SW480 (cell line): ENCODE results near the gene SH2B2.
A peak's percentile ranks its signal among the peaks of the same experiment; 100 is the strongest.

Experiments used
- DNase-seq: peaks from one replicate; pipeline ENCODE4 v3.0.0-alpha.2; 2016; ENCODE audit warnings: low spot score

SH2B2 gene

DNA sequence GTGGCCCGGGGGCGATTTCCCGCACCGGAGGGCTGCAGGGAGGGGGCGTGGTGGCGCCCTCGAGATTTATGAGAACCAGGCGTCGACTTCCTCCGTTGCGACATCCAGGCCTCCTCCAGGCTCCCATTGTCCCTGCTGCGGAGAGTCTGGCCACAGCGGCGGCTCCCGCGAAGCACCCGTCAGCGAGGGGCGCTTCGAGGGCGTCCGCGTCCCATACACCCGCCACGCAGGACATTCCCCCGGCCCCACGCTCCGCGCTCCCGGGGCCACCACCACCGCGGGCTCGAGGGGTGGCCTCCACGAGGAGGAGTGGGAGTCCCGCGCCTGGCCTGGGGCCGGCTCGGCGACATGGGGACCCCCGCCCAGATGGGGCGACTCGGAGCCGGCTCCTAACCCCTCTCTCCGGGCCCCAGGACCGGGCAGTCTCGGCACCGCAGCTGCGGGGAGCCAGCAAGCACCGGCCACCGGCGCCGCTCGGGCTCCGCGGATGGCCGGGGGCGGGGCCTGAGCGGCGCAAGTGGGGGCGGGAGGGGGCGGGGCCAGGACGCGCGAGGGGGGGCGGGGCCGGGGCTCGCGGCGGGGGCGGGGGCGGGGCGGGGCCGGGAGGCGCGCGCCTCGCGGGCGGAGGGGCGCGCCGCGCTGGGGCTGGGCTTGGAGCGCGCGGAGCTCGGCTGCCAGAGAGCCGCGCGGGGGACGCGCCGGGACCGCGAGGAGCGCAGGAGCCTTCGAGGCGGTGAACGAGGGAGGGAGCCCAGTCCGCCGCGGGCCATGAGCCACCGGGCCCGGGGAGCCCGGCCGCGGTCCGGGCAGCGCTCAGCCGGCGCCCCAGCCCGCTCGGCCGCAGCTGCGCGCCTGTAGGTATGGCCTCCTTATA, at the start of gene SH2B2:
Gene SH2B2 (plus strand): TSS at position 632 of the 874 bp plus-strand sequence. CDS start 13,683 bp downstream, outside the sequence.
- DNase-seq, result peak; percentile 74

DNA sequence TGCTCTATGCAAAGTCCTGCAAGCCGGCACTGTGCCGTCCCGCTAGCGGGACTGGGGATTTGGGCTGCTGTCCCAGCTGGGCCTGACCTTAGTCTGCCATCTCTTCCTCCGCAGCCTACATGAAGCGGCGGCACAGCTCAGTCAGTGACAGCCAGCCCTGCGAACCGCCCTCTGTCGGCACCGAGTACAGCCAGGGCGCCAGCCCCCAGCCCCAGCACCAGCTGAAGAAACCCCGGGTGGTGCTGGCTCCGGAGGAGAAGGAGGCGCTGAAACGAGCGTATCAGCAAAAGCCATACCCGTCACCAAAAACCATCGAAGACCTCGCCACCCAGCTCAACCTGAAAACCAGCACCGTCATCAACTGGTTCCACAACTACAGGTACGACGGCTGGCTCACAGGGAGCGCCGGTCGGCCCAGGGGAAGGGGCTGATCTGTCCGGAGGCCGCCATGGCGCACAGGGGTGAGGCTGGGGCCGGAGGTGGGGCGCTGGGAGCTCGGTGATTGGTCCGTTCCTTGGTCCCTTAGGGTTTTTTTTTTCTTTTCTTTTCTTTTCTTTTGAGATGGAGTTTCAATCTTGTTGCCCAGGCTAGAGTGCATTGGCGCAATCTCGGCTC, 47.4 kb upstream of the SH2B2 start:
- no peak for DNase-seq

DNA sequence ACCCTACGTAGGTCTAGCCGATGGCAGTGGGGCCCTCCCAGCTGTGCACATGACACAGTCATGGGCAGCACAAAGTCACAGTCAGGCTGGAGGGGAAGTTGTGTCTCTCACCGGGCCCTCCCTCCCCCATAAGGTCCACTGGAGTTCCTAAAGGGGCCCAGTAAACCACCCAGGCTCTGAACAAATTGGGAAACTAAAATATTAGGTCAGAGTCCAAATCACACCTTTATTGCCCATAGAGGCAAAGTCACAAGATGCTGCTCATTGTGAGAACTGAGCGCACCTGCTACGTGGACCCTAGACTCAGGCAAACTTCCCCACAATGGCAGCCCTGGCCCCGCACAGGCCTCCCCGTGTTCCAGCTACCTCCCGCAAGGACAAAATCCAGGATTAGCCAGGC, 45.2 kb upstream of the SH2B2 start:
- no peak for DNase-seq

DNA sequence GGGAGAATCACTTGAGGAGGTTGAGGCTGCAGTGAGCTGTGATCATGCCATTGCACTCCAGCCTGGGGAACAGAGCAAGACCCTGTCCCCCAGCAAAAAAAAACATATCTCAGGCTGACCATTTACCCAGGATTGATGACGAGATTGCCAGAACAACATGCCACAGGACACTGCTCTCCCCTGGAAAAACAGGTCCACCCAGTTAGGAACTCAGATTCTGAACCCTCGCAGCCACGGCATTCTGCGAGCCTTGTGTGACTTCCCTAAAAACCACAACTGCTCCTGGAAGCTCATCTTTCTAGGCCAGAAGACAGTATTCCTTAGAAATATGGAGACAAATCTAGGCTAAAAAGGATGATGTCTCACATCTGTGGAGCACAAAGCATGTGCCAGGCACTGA, 42.1 kb upstream of the SH2B2 start:
- DNase-seq, result no peak

DNA sequence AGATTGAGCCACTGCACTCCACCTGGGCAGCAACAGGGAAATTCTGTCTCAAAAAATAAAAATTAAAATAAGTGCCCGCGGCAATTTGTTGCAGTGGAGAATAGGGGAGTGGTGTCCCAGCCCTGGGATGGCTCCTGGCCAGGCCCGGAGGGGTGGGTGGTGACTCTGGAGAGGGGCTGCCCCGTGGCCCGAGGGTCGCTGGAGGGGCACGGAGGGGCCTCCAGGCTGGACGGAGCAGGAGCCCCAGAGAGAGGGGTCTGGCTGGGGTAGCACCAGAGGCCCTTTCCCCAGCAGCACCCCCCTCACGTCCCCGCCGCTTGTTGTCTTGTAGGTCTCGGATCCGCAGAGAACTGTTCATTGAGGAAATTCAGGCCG, 38.6 kb upstream of the SH2B2 start:
- DNase-seq, result no peak

DNA sequence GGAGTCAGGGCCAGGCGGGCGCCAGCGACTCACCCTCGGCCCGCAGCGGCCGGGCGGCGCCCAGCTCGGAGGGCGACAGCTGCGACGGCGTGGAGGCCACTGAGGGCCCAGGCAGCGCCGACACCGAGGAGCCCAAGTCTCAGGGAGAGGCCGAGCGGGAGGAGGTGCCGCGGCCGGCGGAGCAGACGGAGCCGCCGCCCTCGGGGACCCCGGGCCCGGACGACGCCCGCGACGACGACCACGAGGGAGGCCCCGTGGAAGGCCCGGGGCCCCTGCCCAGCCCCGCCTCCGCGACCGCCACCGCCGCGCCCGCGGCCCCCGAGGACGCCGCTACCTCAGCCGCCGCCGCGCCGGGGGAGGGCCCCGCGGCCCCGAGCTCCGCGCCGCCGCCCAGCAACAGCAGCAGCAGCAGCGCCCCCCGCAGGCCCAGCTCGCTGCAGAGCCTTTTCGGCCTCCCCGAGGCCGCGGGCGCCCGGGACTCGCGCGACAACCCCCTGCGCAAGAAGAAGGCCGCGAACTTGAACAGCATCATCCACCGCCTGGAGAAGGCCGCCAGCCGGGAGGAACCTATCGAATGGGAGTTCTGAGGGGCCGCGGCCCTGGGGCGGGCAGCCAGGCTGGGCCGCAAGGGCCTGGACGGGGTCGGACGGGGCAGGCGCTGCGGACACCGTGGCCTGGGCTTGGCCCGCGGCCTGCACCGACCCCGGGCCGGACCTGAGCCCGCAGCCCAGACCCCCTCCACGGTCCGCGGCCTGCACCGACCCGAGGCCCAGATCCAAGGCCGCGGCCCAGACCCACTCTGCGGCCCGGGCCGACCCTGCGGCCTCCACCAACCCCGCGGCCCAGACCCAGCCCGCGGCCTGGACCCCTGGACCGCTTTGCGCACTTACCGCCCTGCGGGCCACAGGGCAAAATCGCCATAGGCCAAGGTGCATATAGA, 37.9 kb upstream of the SH2B2 start:
- no peak for DNase-seq

DNA sequence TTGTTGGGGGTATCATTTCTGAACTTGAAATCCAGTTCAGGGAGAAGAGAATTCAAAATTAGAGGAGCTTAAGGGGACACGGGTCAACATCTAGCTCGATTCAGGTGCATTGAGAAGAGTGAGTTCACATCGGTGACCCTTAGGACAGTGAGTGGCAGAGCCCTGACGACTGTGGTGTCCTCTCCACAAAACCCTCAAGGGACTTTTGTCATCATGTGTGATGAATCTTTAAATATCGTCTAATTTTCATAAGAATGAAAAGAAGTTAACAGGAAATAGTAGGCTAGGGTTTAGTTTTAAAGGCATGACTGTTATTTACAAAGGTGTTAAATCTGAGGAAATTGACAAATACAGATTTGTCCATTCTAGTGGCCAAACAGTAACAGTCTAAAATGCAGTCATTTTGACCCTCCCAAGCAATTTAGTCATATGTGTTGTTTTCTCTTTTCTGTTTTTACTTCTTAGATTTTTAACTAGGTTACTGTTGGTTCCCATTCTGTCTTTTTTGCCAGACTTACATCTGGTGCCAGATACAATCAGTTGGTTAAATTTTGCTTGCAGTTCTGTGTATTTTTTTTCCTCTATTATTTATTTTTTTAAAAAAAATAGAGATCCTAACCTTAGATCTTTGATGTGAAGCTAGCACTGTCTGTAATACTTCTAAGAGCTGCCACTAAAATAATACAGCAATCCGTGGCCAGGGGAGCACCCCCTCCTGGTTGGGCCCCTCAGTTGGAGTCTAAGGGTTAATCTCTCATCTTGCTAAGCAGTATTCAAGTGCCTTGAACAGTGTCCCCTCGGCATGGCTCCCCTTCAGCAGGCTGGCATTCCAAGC, 34.9 kb upstream of the SH2B2 start:
- DNase-seq, result no peak

DNA sequence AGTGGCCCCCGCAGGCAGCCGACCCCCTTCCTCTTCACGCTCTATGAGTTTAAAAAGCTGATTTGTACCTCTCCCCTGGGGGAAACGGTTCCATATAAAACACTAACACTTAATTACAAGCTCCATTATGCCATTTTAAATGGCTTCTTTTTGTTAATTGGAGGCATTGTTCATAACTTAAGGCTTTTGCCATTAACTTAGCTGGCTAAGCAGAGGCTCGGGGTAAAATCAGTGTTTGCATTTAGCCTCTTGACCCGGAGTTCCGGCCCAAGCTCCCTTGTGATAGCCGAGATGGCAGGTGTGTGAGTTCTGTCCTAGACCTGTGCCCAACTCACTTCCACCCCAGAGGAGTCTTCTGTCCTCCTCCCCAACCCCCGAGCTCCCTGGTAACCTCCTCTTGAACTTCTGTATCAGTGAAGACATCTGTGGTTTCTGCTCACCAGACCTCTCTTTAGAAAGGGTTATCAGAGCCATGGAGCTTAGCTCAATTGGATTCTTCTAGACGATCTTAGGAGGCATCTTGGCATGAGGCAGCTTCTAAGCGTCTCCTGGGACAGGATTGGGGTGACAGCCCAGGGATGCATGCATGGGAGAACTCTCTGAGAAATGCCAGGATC, 34.2 kb upstream of the SH2B2 start:
- no peak for DNase-seq

DNA sequence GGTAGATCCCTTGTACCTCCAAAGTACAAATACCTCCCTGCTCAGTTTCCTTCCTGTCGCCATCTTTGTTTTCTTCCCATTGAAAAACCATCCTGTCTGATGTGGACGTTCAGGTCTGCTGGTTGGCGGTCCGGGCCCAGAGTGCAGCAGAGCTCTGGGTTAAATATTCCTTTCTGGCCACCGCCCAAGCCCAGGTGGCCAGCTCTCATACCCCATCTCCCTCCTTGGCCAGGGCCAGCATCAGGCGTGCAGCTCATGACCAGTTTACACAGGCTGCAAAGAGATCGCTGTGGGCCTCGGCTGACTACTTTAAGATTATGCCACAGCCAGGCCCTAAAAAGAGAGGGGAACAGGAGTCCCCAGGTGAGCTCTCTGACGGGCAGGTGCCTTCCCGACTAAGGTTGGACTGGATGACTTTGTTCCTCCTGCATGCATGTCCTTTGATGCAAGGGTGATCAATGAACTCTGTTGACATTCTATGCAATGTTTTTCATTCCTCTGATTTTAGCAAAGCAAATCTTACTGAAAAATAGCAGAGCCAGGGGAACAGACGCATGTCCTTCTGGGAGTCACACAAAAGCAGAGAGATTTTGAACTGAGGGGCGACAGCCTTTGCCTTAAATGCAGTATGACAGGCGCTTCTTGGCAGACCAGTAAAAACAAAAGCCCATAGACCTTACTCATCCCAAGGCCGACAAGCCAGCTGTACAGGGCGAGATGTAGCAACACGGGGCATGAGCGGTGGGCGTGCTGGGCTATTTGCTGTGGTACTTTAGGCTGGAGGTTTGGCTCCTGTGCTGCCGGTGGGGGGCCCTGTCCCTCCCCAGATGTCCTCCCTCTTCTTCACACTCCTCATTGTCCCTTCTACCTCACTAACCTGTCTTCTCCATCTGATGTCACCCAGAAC, 33.3 kb upstream of the SH2B2 start:
- no peak for DNase-seq

DNA sequence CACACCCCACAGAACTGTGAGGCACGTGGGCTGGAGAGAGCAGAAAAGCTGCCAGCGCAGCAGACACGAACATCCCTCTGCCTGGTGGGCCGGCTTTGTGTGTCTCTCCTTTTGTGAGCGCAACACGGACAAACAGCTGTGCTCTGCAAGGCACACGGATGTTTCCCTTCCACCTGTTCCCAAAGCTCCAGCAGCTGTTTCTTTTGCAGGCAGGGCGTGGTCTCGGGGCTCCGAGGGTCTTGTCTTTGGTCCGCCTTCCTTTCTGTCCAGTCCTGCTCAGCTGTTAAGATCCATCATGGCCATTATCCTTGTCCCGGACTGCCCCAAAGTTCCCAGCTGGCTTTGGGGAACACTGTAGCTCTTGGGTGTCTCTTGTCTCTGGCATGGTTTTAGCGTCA, 32.7 kb upstream of the SH2B2 start:
- no peak for DNase-seq

DNA sequence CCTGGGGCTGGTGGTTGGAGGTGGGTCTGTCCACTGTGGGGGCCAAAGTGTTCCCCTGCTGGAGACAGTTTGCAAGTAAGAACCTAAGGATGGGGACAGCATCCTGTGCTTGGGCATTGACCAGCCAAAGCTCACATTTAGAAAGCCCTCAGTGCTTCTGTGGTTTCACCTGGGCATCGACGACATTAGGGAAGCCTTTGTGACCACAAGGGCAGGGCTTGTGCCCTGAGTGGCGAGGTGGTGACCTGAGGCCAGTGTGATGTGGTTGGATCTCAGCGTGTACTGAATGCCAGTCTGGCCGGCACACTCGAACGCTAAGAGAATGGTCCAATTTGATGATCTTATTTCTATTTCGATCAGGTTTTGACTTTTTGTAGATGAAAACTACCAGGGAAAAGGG, 32.1 kb upstream of the SH2B2 start:
- DNase-seq, result peak; percentile 57

DNA sequence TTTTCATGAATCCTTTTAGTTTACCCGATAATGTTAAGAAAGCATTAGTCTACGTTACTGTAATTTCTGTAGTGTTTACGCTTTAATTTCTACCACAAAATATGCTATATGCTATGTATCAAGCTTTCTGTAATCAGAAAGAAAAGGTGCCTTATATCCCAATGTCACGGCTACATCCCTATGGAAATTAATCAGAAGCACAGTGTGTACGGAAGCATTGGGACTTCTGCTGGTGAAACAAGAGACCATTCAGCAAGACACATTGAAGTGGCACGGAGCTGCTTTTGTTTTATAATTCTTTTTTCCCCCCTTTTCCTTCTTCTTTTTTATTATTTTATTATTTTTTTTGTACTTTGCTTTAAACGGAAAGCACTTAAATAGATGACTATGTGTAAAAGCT, 31.2 kb upstream of the SH2B2 start:
- DNase-seq, result no peak

DNA sequence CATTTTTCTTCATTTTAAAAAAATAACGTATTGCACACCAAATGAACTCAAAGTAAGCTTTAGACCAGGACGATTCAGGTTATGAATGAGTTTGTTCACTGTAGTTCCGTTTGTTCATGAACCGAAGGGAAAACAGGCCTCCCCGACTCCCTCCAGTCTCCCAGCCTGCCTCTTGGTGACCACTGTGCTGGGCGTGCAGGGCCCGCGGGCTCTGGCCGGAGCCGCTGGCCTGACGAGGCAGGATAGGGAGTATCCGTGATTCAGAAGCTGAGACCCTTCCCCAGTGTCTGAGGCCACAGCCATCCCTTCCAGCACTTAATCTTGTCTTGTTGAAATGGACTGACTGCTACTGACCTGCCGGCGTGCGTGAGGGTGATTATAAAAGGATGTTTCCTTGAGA, 30.8 kb upstream of the SH2B2 start:
- no peak for DNase-seq

DNA sequence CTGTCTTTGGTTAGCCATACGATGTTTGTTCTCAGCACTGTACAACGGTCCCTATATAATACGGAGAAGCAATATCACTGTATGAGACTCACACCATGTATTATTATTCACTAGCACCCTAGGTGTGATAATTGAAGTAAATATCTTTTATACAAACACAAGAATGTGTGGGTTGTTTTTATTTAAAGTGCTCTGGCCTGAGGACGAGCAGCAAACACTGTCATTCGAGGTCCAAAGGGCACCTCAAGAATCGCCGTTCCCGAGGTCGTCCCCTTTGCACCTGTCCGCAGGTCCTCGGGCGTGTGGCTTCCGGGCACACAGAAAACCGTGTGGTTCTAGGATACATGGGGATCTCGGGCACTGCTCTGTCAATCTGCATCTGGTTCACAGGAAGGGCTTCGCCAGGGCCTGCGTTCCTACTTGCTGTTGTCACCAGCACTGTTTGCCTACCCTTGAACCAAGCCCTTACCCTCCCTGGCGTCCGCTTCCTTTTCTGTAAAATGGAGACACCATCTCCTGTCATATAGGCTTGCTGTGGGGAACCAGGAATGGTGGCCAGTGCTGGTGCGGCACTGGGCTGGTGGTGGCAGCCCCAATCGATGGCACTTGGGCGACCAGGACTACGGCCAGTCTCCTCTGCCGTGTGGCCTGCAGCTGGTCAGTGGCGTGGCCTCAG, 28.5 kb upstream of the SH2B2 start:
- DNase-seq, result no peak

DNA sequence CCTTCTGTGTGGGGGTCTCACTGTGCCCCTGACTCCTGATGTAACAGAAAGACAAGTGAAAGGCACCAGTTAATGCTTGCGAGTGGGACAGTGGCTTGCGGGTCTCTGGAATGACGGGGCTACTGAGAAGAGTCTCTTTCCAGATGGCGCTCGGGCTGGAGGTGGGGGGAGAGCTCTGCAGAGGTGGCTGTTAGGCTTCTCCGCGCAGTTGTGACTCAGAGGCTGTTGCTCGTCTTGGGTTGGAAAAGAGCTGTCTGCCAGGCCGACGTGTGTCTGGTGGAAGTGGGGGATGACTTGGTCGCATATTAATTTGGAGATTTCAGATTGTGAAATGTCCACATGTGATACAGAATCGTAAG, 27.9 kb upstream of the SH2B2 start:
- DNase-seq, result no peak

DNA sequence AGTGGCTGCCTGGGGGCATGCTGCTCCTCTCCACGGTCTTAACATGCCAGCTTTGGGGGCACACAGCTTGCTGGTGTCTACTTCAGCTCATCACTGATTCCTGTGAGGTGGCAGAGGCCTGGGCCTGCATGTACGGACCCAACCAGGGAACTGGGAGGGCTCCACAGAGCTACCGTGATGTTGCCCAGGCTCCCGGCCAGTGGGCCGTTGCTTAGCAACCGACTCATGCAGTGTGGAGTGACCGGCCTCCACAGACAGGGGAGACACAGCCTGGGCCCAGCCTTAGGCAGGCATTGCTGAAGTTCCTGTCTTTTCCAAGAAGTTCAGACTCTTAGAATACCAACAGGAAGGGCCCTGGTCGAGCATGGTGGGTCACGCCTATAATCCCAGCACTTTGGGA, 25.8 kb upstream of the SH2B2 start:
- DNase-seq, result no peak

DNA sequence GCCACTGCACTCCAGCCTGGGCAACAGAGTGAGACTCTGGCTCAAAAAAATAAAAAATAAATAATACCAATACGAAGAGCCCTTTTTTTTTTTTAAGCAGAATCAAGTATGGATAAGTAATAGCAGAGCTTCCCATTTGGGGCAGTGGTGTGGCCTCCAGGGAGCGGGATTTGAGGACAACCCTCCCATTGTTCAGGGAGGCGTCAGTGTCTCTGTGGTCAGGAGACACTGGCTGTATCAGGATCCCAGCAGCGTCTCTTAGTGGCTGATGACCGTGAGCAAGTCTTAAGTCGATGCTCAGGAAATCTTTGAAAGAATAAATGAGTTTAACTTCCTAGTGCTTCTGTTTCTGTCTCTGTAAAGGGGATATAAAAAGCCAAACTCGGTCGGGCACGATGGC, 25.2 kb upstream of the SH2B2 start:
- no peak for DNase-seq

DNA sequence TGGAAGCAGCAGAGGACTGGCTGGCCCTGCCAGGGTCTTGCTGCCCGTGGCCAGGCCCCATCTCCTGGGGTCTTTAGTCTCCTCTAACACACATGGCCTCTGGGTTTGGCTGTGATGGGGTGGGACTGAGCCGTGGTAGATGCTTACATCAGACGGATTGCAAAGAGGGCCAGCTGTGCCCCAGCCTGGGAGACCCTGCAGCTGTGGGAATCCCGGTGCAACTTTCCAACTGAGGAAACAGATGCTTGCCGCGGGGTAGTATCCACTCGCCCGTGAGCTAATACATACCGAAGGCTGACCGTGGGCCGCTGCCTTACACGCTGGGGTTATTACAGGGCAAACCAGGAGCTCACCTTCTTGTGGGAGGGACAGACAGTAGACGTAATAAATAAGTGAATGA, 24.1 kb upstream of the SH2B2 start:
- no peak for DNase-seq

DNA sequence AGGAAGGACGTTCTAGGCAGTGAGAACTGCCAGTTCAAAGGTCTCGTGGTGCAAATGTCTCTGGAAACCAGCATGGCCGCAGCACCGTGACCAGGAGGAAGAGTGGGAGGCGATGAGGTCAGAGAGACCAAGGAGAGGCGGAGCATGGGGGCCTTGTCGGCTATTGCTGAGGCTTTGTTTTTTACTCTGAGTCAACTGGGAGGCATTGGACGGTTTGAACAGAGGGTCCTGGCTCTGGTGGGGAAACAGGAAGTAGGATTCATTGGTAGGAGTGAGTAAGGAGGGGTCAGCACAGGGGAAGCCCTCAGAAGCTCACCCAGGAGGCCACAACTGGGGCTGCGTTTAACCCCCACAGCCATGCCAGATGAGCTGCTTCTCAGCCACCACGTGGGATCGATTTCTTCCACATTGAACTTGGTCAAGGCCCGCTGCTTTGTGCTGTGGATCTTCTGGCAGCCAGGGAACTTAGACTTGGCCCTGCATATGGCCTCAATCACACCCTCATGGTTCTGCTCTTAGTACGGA, 22.2 kb upstream of the SH2B2 start:
- no peak for DNase-seq

DNA sequence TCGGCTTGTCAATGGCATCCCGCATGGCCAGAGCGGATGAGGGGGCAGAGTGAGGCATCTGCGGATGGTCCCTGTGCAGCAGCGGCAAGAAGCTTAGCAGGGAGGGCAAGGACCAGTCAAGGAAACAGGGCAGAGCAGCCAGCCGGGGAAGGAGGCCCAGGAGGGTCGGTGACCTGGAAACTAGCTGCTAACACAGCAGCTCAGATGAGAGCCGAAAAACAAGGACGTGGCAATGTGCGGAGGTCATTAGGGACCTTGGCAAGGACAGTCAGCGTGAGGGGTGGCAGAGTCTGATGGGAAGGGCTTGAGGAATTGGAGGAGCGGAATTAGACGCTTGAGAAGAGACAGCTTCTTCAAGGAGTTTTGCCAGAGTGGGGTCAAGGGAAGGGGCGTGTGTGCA, 20.1 kb upstream of the SH2B2 start:
- DNase-seq, result no peak
